ENCODE measurements around the gene SH2D5.

SH2D5 gene

DNA sequence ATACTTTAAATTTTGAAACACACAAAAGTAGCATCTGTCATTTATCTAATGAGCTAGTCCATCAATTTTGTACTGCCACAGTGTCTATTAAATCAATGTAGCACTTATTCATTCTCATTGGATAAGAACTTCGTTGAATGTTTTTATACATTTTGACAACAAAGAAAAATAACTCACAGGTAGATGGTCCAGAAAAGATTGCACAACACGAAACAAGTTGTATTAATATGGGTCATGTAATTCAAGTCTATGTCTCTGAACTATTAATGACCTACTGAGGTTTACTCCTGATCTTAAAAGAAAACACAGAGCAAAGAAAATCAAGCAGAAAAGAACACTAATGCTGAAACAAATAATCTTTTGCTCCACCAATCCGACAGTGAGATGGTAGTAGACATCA is 39.3 kb upstream of the SH2D5 start (continued):
- TF ChIP-seq, protein P1, sequence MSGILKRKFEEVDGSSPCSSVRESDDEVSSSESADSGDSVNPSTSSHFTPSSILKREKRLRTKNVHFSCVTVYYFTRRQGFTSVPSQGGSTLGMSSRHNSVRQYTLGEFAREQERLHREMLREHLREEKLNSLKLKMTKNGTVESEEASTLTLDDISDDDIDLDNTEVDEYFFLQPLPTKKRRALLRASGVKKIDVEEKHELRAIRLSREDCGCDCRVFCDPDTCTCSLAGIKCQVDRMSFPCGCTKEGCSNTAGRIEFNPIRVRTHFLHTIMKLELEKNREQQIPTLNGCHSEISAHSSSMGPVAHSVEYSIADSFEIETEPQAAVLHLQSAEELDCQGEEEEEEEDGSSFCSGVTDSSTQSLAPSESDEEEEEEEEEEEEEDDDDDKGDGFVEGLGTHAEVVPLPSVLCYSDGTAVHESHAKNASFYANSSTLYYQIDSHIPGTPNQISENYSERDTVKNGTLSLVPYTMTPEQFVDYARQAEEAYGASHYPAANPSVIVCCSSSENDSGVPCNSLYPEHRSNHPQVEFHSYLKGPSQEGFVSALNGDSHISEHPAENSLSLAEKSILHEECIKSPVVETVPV (CRISPR knock-in tag; IDR thresholded peaks at IDR 0.05): no peak
- no peak for TF ChIP-seq ARNTL (CRISPR knock-in tag; IDR thresholded peaks at IDR 0.05; ENCODE audit: borderline replicate concordance, low read depth)

DNA sequence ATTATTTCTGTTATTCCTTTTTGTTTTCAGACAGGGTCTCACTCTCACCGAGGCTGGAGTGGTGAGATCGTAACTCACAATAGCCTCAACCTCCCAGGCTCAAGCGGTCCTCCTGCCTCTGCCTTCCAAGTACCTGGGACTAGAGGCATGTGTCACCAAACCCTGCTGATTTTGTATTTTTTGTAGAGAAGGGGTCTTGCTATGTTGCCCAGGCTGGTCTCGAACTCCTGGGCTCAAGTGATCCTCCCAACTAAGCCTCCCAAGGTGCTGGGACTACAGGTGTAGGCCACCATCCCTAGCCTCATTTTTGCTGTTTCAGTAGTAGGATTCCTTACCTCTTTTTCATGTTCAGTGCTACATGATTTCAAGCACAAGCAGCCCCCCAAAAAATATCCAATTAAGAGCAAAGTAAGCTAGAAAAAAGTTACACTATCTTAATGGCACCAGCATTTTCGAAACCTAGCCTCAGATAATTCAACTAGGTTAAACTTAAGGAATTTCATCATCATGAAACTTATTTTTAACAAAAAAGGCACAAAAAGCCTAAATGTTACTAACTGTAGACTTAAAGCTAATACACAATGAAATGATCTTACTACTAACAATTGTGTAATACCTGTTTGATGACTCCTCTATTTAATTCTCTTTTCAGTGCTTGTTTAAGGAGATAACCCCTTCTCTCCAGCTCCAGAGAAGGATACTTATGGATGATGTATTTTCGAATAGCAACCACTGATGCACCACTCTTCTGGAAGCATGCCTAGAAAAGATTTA is 38.0 kb upstream of the SH2D5 start:
- no peak for TF ChIP-seq ZFP3 (CRISPR knock-in tag; IDR thresholded peaks at IDR 0.05)
- TF ChIP-seq ZNF565 (CRISPR knock-in tag; conservative IDR thresholded peaks at IDR 0.05; ENCODE audit: low read depth): no peak
- ATAC-seq: no peak

DNA sequence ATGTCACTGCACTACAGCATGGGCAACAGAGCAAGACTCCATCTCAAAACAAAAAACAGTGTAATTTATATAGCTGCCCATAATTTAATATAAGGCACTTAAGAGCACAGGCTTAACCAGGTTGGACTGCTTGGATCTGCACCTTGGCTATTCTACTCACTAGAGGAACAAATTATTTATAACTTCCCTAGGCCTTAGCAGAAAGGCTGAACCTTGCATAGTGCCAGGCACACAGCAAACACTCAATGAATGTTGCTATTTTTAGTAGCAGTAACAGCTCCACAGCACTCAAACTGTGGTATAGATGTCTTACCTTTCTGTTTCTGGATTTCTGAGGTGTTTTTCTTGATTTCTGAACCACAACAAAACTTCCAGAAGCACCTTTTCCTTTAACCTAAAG is 34.8 kb upstream of the SH2D5 start:
- TF ChIP-seq, protein P2, sequence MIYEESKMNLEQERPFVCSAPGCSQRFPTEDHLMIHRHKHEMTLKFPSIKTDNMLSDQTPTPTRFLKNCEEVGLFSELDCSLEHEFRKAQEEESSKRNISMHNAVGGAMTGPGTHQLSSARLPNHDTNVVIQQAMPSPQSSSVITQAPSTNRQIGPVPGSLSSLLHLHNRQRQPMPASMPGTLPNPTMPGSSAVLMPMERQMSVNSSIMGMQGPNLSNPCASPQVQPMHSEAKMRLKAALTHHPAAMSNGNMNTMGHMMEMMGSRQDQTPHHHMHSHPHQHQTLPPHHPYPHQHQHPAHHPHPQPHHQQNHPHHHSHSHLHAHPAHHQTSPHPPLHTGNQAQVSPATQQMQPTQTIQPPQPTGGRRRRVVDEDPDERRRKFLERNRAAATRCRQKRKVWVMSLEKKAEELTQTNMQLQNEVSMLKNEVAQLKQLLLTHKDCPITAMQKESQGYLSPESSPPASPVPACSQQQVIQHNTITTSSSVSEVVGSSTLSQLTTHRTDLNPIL (CRISPR knock-in tag; IDR thresholded peaks at IDR 0.05; ENCODE audit: low read depth): no peak
- no peak for TF ChIP-seq ZFP30 (CRISPR knock-in tag; IDR thresholded peaks at IDR 0.05)
- no peak for TF ChIP-seq ZC3H10 (CRISPR knock-in tag; IDR thresholded peaks at IDR 0.05)
- no peak for TF ChIP-seq SNAI2 (CRISPR knock-in tag; IDR thresholded peaks at IDR 0.05)
- TF ChIP-seq OSR1 (CRISPR knock-in tag; IDR thresholded peaks at IDR 0.05): no peak
- TF ChIP-seq ZFP3 (CRISPR knock-in tag; IDR thresholded peaks at IDR 0.05): no peak
- TF ChIP-seq ZNF565 (CRISPR knock-in tag; conservative IDR thresholded peaks at IDR 0.05; ENCODE audit: low read depth): no peak
- TF ChIP-seq ZNF8 (CRISPR knock-in tag; IDR thresholded peaks at IDR 0.05): no peak
- TF ChIP-seq, protein P3, sequence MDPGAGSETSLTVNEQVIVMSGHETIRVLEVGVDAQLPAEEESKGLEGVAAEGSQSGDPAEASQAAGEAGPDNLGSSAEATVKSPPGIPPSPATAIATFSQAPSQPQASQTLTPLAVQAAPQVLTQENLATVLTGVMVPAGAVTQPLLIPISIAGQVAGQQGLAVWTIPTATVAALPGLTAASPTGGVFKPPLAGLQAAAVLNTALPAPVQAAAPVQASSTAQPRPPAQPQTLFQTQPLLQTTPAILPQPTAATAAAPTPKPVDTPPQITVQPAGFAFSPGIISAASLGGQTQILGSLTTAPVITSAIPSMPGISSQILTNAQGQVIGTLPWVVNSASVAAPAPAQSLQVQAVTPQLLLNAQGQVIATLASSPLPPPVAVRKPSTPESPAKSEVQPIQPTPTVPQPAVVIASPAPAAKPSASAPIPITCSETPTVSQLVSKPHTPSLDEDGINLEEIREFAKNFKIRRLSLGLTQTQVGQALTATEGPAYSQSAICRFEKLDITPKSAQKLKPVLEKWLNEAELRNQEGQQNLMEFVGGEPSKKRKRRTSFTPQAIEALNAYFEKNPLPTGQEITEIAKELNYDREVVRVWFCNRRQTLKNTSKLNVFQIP (CRISPR knock-in tag; IDR thresholded peaks at IDR 0.05; ENCODE audit: borderline replicate concordance, low read depth): no peak
- TF ChIP-seq CSDC2 (CRISPR knock-in tag; IDR thresholded peaks at IDR 0.05): no peak
- no peak for TF ChIP-seq ESRRG (CRISPR knock-in tag; IDR thresholded peaks at IDR 0.05)
- TF ChIP-seq RARB (CRISPR knock-in tag; IDR thresholded peaks at IDR 0.05): no peak
- TF ChIP-seq, protein P4, sequence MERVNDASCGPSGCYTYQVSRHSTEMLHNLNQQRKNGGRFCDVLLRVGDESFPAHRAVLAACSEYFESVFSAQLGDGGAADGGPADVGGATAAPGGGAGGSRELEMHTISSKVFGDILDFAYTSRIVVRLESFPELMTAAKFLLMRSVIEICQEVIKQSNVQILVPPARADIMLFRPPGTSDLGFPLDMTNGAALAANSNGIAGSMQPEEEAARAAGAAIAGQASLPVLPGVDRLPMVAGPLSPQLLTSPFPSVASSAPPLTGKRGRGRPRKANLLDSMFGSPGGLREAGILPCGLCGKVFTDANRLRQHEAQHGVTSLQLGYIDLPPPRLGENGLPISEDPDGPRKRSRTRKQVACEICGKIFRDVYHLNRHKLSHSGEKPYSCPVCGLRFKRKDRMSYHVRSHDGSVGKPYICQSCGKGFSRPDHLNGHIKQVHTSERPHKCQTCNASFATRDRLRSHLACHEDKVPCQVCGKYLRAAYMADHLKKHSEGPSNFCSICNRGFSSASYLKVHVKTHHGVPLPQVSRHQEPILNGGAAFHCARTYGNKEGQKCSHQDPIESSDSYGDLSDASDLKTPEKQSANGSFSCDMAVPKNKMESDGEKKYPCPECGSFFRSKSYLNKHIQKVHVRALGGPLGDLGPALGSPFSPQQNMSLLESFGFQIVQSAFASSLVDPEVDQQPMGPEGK (CRISPR knock-in tag; IDR thresholded peaks at IDR 0.05; ENCODE audit: borderline replicate concordance): no peak
- no peak for TF ChIP-seq ISL1 (CRISPR knock-in tag; IDR thresholded peaks at IDR 0.05)
- no peak for ATAC-seq

DNA sequence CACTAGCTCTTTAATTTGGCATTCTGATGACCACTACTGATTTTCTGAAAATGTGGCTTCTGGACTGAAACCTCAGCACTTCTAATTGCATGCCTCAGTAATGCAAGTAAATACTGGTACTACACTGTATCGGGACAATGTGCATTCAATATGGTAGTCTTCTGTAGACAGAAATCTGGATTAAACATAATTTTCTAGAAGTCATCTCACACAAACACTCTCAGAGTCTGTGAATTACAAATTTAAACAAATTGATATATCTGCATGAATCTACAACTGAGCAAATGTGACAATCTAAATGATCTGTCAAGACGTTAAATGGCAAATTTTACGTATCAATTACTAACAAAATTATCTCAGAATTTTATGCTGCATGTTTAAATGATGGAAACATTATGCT is 30.9 kb upstream of the SH2D5 start:
- ATAC-seq: no peak
- no peak for TF ChIP-seq ZNF565 (CRISPR knock-in tag; conservative IDR thresholded peaks at IDR 0.05; ENCODE audit: low read depth)
- TF ChIP-seq ZC3H10 (CRISPR knock-in tag; IDR thresholded peaks at IDR 0.05): no peak
- TF ChIP-seq, protein P4 (CRISPR knock-in tag; IDR thresholded peaks at IDR 0.05; ENCODE audit: borderline replicate concordance): no peak
- TF ChIP-seq ZFP30 (CRISPR knock-in tag; IDR thresholded peaks at IDR 0.05): no peak
- no peak for TF ChIP-seq ESRRG (CRISPR knock-in tag; IDR thresholded peaks at IDR 0.05)
- TF ChIP-seq GLIS3 (CRISPR knock-in tag; IDR thresholded peaks at IDR 0.05): no peak
- no peak for TF ChIP-seq OSR1 (CRISPR knock-in tag; IDR thresholded peaks at IDR 0.05)
- no peak for TF ChIP-seq TCF4 (CRISPR knock-in tag; IDR thresholded peaks at IDR 0.05; ENCODE audit: borderline replicate concordance)
- TF ChIP-seq, protein P5, sequence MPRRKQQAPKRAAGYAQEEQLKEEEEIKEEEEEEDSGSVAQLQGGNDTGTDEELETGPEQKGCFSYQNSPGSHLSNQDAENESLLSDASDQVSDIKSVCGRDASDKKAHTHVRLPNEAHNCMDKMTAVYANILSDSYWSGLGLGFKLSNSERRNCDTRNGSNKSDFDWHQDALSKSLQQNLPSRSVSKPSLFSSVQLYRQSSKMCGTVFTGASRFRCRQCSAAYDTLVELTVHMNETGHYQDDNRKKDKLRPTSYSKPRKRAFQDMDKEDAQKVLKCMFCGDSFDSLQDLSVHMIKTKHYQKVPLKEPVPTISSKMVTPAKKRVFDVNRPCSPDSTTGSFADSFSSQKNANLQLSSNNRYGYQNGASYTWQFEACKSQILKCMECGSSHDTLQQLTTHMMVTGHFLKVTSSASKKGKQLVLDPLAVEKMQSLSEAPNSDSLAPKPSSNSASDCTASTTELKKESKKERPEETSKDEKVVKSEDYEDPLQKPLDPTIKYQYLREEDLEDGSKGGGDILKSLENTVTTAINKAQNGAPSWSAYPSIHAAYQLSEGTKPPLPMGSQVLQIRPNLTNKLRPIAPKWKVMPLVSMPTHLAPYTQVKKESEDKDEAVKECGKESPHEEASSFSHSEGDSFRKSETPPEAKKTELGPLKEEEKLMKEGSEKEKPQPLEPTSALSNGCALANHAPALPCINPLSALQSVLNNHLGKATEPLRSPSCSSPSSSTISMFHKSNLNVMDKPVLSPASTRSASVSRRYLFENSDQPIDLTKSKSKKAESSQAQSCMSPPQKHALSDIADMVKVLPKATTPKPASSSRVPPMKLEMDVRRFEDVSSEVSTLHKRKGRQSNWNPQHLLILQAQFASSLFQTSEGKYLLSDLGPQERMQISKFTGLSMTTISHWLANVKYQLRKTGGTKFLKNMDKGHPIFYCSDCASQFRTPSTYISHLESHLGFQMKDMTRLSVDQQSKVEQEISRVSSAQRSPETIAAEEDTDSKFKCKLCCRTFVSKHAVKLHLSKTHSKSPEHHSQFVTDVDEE (CRISPR knock-in tag; IDR thresholded peaks at IDR 0.05): no peak
- TF ChIP-seq, protein P3 (CRISPR knock-in tag; IDR thresholded peaks at IDR 0.05; ENCODE audit: borderline replicate concordance, low read depth): no peak
- TF ChIP-seq, protein P1 (CRISPR knock-in tag; IDR thresholded peaks at IDR 0.05): no peak
- TF ChIP-seq PPARA (CRISPR knock-in tag; IDR thresholded peaks at IDR 0.05; ENCODE audit: borderline replicate concordance): no peak
- no peak for TF ChIP-seq ZNF8 (CRISPR knock-in tag; IDR thresholded peaks at IDR 0.05)
- TF ChIP-seq SNAI2 (CRISPR knock-in tag; IDR thresholded peaks at IDR 0.05): no peak
- no peak for TF ChIP-seq ISL1 (CRISPR knock-in tag; IDR thresholded peaks at IDR 0.05)
